Activated CD8-positive, alpha-beta T cell treated with anti-CD3 and anti-CD28 coated beads for 36 hours (primary cell): ENCODE data around the gene TERT. TPM values are rescaled to one million over a fixed set of nuclear protein-coding genes. Genes with fewer than 3 reads are reported as not detected.

Experiments
- ATAC-seq: fragments of 200-7000 bp; cut with Tn5 transposase; one replicate; pipeline ENCODE4 v1.10.0; 2021; ENCODE audit warnings: mild to moderate bottlenecking, moderate library complexity
- CTCF ChIA-PET: fragments of 350-600 bp; sonication (Branson Sonifier 250); formaldehyde crosslinking; loops from one replicate; lab custom pipeline; 2021; ENCODE audit warnings: antibody characterized with exemption; lab: Charles Lee
- POLR2A ChIA-PET: fragments of 350-600 bp; sonication (Branson Sonifier 250); formaldehyde crosslinking; loops from one replicate; lab custom pipeline; 2021; ENCODE audit warnings: antibody characterized with exemption; lab: Charles Lee
- DNase-seq: peaks from one replicate; pipeline ENCODE4 v3.0.0-alpha.2; 2020
- H3K27ac Mint-ChIP-seq: one replicate; pipeline ENCODE4 v1.8.0; 2021; ENCODE audit warnings: mild to moderate bottlenecking, mixed read lengths
- H3K27me3 Mint-ChIP-seq: one replicate; pipeline ENCODE4 v1.8.0; 2021; ENCODE audit warnings: mixed read lengths
- H3K36me3 Mint-ChIP-seq: one replicate; pipeline ENCODE4 v1.8.0; 2021; ENCODE audit warnings: low read depth, mixed read lengths
- H3K4me1 Mint-ChIP-seq: one replicate; pipeline ENCODE4 v1.8.0; 2021; ENCODE audit warnings: low read depth, mixed read lengths
- H3K4me3 Mint-ChIP-seq: one replicate; pipeline ENCODE4 v1.8.0; 2021; ENCODE audit warnings: mild to moderate bottlenecking, moderate library complexity, mixed read lengths
- H3K9me3 Mint-ChIP-seq: one replicate; pipeline ENCODE4 v1.8.0; 2021; ENCODE audit warnings: mixed read lengths
- intact Hi-C: fragments of 100-400 bp; cut with micrococcal nuclease; formaldehyde crosslinking; loops from one replicate; pipeline ENCODE4 v1.10.0; 2022
- total RNA-seq, 2 experiments: library from RNA; stranded (reverse); gene quantifications; one replicate each; pipeline ENCODE4 v1.2.3, GENCODE V29; 2021
- TF ChIP-seq, protein P1 (sequence below): fragments of 200-600 bp; IDR thresholded peaks from one replicate; pipeline ENCODE4 v1.8.0; 2022; ENCODE audit warnings: antibody characterized with exemption, mild to moderate bottlenecking

The TERT gene
- total RNA-seq, 2 experiments from 2014 or later, result 12.5 to 12.7 TPM

DNA sequence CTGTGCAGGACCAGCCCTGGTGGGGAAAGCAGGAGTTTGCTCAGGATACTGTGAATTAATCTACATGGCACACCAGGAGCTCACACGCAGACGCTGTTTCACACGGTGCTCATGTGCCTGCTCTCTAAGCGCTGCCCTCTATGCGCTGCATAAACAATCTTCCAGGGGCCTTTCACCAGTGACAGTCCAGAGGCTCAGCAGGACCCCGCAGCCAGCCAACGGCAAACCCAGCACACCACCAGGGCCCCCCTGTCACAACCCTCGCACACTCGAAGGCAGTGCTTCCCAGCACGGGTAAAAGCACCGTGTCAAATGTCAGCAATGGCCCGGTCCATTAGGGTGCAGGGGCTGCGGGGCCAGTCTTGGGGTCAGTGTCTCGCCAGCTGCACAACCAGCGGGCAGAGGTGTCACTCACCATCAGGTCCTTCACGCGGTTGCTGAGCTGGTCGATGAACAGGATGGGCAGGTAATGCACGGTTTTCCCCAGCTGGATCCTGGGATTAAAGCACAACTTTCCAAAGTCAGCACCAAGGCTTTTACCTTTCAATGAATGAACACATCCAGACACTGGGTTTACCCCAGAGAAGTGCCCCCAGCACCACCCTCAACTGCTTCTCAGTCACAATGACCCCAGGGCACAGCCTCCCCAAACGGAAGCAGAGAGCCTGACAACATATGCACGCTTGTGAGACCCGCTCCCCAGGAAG is 42.8 kb upstream of the TERT start:
- H3K9me3 Mint-ChIP-seq, result no peaks in the 10 kb centered on the region
- TF ChIP-seq, protein P1, sequence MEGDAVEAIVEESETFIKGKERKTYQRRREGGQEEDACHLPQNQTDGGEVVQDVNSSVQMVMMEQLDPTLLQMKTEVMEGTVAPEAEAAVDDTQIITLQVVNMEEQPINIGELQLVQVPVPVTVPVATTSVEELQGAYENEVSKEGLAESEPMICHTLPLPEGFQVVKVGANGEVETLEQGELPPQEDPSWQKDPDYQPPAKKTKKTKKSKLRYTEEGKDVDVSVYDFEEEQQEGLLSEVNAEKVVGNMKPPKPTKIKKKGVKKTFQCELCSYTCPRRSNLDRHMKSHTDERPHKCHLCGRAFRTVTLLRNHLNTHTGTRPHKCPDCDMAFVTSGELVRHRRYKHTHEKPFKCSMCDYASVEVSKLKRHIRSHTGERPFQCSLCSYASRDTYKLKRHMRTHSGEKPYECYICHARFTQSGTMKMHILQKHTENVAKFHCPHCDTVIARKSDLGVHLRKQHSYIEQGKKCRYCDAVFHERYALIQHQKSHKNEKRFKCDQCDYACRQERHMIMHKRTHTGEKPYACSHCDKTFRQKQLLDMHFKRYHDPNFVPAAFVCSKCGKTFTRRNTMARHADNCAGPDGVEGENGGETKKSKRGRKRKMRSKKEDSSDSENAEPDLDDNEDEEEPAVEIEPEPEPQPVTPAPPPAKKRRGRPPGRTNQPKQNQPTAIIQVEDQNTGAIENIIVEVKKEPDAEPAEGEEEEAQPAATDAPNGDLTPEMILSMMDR, result no peak
- H3K4me1 Mint-ChIP-seq, result peaks cover 13% of the 10 kb centered on the region
- peaks cover 35% of the 10 kb centered on the region for H3K36me3 Mint-ChIP-seq
- DNase-seq (no peak), ATAC-seq (no peak)
- ChIA-PET CTCF (no interaction called here), POLR2A (interaction anchor here (1.1 kb wide), 1 partner anchor 9 kb away, joined by 3 read pairs; no protein-coding TSS in a partner anchor)
- intact Hi-C loops, result no loop called here
- H3K27ac Mint-ChIP-seq, result no peak overlapping the region
- no peaks in the 10 kb centered on the region for H3K27me3 Mint-ChIP-seq
- no peak overlapping the region for H3K4me3 Mint-ChIP-seq

DNA sequence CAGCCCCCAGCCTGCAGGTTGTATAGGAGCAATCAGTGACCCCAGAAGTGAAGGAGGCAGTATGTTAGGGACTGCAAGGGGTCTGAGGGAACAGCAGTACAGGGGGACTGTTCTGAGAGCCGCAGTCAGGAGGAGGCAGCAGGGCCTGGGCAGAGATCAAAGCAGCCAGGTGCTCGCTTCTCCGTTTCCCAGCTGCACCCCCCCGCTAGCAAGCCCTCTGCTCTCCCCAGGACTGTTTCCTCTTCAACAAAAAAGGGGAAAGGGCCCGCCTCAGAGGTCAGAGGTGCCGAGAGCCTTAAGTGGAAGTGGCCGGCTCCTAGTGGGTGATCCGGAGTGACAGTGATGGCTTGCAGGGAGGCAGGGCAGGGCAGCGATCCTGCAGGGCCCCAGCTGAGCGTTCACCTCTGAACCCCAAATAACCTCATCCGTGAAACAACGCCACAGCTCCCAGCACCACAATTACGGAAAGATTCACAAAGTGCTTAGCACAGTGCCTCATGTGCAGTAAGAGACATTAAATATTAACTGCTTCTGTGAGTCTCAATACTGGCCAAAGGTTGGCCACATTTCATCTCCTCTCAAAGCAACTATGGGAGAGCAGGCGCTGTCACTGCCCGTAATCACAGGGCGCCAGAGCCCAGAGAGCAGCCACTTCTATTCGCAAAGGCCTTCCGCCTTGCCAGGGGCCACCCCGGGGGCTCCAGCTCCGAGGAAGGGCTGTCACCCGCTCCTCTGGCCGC is 42.1 kb upstream of the TERT start:
- intact Hi-C loops, result no loop called here
- POLR2A ChIA-PET, result no interaction called here
- TF ChIP-seq, protein P1, result no peak
- Mint-ChIP-seq H3K4me1 (peaks cover 13% of the 10 kb centered on the region), H3K9me3 (no peaks in the 10 kb centered on the region), H3K4me3 (no peak overlapping the region), H3K27ac (no peak overlapping the region), H3K27me3 (no peaks in the 10 kb centered on the region), H3K36me3 (peaks cover 34% of the 10 kb centered on the region)
- CTCF ChIA-PET, result no interaction called here
- DNase-seq, result no peak
- no peak for ATAC-seq

DNA sequence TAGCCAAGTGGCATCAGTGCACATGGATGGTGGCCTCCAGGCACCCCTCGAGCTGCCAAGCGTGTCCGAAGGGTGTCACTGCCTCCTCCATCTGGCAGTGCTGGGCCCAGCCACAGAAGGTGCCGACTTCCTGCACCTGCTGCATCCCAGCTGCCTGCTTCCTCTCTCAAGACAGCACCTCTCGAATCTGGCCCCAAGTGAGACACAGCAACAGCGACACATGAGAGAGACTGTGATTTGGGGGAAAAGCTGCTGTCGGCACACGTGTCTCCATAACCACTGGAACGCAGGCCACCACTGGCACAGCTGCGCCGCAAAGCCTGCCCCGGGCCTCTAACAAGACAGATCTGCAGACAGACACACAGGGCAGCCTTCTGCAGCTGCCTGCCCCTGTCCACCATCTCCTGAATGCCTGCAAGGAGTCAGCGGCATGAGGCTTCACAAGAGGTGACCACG is 41.3 kb upstream of the TERT start:
- POLR2A ChIA-PET, result interaction anchor here (1.9 kb wide), 1 partner anchor 9 kb away, joined by 5 read pairs; the partner anchor contains the start of gene CLPTM1L
- H3K27me3 Mint-ChIP-seq, result no peaks in the 10 kb centered on the region
- H3K4me3 Mint-ChIP-seq, result no peak overlapping the region
- CTCF ChIA-PET, result interaction anchor here (0.6 kb wide), 1 partner anchor 81 kb away, joined by 3 read pairs; no protein-coding TSS in a partner anchor
- H3K27ac Mint-ChIP-seq, result no peak overlapping the region
- H3K36me3 Mint-ChIP-seq, result peaks cover 29% of the 10 kb centered on the region
- H3K9me3 Mint-ChIP-seq, result no peaks in the 10 kb centered on the region
- no peak for ATAC-seq
- peaks cover 8% of the 10 kb centered on the region for H3K4me1 Mint-ChIP-seq
- intact Hi-C loops, result no loop called here
- TF ChIP-seq, protein P1, result no peak
- DNase-seq, result no peak

DNA sequence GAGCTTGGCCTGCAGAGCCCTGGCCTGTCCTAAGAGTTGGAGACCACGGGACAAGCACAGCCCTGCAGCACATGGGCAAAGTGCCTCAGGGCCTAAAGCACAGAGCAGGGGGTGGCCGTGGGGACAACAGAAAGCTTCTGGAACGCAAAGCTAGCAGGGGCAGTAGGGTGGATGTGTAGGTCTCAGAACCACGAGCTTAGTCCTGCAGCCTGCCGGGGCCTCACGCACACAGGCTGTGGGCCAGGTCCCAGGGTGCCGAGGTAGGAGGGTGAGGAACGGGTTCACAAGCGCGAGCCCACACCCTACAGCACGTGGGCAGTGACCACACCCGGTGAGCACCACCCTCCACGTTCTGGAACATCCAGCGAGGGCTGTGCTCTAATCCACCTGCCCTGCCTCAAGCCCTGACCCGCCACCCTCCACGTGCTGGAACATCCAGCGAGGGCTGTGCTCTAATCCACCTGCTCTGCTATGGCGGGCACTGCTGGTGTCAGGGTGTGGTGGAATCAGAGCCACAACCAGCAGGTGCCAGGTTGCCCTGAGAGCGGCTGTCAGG is 40.8 kb upstream of the TERT start:
- ChIA-PET CTCF (interaction anchor here (0.6 kb wide), 1 partner anchor 80 kb away, joined by 3 read pairs; no protein-coding TSS in a partner anchor), POLR2A (interaction anchor here (1.9 kb wide), 1 partner anchor 9 kb away, joined by 5 read pairs; the partner anchor contains the start of gene CLPTM1L)
- DNase-seq, result no peak
- intact Hi-C loops, result no loop called here
- H3K27me3 Mint-ChIP-seq, result no peaks in the 10 kb centered on the region
- TF ChIP-seq, protein P1, result no peak
- H3K36me3 Mint-ChIP-seq, result peaks cover 27% of the 10 kb centered on the region
- H3K9me3 Mint-ChIP-seq, result no peaks in the 10 kb centered on the region
- H3K4me1 Mint-ChIP-seq, result peaks cover 7% of the 10 kb centered on the region
- no peak overlapping the region for H3K4me3 Mint-ChIP-seq
- ATAC-seq, result no peak
- H3K27ac Mint-ChIP-seq, result no peak overlapping the region
